Choroid plexus epithelial cell (primary cell): ENCODE measurements around the gene SLC1A2.

ENCODE experiments used
- DNase-seq: peaks from one replicate; pipeline ENCODE4 v3.0.0-alpha.2; 2010; ENCODE audit warnings: low read depth
- H3K4me3 ChIP-seq: 2 replicates; pipeline ENCODE4 v1.5.1; 2011; ENCODE audit warnings: low read depth, mild to moderate bottlenecking, control low read depth, low read length, moderate library complexity
- TF ChIP-seq, protein P1 (sequence below): conservative IDR thresholded peaks from 2 replicates; pipeline ENCODE4 v1.5.1; 2011; ENCODE audit warnings: low read depth, mild to moderate bottlenecking, control low read depth, inconsistent platforms, low read length, moderate library complexity

Gene SLC1A2

DNA sequence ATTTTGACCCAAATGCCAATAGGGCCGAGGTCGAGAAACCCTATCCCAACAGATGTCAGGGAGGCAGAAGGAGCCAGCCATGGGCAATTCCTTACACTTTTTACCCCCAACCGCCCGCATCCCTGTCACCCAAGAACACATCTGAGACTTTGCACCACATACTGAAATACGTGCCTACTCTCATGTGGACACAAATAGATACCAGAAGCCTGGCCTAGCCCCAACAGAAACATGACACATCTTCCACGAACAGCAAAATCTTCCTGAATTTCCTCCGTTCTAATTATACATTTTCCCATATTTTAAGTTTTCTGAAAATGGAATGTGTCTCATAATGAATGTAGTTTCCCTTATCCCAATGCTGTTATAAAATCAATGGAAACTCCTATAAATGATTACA lies 64.7 kb downstream of the SLC1A2 start:
- H3K4me3 ChIP-seq, result no peak overlapping the region
- TF ChIP-seq, protein P1, sequence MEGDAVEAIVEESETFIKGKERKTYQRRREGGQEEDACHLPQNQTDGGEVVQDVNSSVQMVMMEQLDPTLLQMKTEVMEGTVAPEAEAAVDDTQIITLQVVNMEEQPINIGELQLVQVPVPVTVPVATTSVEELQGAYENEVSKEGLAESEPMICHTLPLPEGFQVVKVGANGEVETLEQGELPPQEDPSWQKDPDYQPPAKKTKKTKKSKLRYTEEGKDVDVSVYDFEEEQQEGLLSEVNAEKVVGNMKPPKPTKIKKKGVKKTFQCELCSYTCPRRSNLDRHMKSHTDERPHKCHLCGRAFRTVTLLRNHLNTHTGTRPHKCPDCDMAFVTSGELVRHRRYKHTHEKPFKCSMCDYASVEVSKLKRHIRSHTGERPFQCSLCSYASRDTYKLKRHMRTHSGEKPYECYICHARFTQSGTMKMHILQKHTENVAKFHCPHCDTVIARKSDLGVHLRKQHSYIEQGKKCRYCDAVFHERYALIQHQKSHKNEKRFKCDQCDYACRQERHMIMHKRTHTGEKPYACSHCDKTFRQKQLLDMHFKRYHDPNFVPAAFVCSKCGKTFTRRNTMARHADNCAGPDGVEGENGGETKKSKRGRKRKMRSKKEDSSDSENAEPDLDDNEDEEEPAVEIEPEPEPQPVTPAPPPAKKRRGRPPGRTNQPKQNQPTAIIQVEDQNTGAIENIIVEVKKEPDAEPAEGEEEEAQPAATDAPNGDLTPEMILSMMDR, result no peak
- DNase-seq, result no peak

GRCh38 chr11:35352077-35352888 lies 67.1 kb downstream of the SLC1A2 start:
- TF ChIP-seq, protein P1, result no peak
- peak; percentile 51 for DNase-seq
- no peak overlapping the region for H3K4me3 ChIP-seq

DNA sequence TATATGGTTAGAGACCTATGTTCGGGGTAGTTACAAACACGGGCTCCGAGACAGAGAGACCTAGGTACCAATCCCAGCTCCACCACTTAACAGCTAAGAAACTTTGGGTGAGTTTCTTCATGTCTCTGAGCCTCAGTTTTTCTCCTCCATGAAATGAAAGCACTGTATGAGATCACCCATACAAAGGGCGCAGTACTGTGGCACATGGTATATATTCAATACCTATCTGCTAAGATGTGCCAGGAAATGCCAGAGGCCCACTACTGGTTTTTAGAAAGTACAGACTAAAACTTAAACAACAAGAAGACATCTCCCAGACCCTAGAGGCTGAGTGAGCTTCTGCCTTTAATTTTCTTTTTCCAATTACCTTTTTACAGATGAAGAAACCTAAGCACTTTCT lies 69.5 kb downstream of the SLC1A2 start:
- TF ChIP-seq, protein P1, result no peak
- no peak overlapping the region for H3K4me3 ChIP-seq
- no peak for DNase-seq

DNA sequence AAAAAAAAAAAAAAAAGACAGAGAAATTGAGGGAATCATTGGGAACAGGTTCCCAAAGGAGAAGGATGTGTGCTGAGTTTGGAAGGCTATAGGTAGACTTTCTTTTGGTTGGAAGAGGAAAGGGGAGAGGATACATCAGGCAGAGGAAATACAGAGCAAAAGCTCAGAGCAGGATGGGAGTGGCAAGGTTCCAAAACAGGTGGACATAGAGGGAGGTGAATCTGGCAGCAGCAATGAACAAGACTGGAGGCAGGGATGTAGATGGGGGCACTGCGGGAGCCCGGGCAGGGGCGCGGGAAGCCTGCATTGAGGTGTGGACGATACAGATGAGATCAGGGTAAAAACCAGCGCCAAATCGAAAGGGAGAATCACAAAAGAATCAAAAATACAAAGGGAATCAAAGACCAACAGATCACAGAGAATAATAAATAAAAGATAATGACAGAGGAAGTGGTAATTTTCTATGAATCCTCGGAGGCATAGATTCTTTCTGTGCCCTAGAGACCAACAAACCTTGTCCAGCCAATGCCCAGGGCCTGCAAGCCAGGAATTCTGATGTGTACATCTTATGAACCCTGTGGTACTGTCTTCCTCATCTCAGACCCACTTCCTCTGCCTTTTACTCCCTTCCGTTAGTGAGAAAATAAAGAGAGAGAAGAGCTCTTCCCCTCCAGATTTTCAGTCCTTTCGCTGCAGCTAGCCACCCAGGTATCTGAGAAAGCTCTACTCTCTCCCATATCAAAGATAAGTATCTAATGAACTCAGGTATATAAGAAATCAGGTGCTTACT lies 70.3 kb downstream of the SLC1A2 start:
- no peak overlapping the region for H3K4me3 ChIP-seq
- DNase-seq, result no peak
- TF ChIP-seq, protein P1, result no peak

DNA sequence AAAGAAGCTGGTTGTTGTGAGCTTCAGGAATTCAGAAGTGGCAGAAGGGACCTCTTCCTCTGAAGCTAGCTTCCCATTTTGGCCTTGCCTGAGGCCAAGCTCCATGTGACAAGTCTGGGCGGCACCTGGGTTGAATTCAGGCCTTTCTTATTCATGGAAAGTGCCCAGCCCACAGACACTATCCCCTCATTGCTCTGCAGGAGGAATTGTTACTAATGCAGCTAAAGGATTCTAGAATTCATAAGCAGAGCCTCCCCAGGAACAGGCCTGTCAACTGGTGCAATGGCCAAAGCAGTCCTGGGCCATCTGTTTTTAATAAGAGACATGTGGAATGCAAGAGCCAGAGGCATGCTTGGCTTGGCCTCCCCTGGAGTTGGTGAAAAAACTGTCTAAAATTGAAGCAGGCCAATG lies 71.4 kb downstream of the SLC1A2 start:
- TF ChIP-seq, protein P1, result no peak
- H3K4me3 ChIP-seq, result no peak overlapping the region
- DNase-seq, result no peak

GRCh38 chr11:35347173-35347878 lies 72.0 kb downstream of the SLC1A2 start:
- TF ChIP-seq, protein P1, result no peak
- H3K4me3 ChIP-seq, result no peak overlapping the region
- DNase-seq, result no peak
